RWPE2 (cell line): ENCODE data around the gene OPRL1.
A peak's percentile ranks its signal among the peaks of the same experiment; 100 is the strongest.

Experiments
- ATAC-seq: fragments of 200-7000 bp; cut with Tn5 transposase; 3 replicates; pipeline ENCODE4 v1.9.1; 2021; ENCODE audit warnings: low read depth
- DNase-seq: peaks from one replicate; pipeline ENCODE4 v3.0.0-alpha.2; 2020; ENCODE audit warnings: low spot score
- H3K27ac ChIP-seq: fragments of 450-650 bp; 2 replicates; pipeline ENCODE4 v1.5.1; 2017; ENCODE audit warnings: mild to moderate bottlenecking; ENCODE audit not compliant: poor library complexity, severe bottlenecking
- H3K27me3 ChIP-seq: fragments of 250-450 bp; sonication (Bioruptor Pico); 2 replicates; pipeline ENCODE4 v1.5.1; 2021; ENCODE audit warnings: mild to moderate bottlenecking, moderate library complexity; ENCODE audit not compliant: insufficient read depth, poor library complexity, severe bottlenecking
- H3K36me3 ChIP-seq: fragments of 250-450 bp; sonication (Bioruptor Pico); 2 replicates; pipeline ENCODE4 v1.5.1; 2020; ENCODE audit warnings: low read depth, mild to moderate bottlenecking, moderate library complexity
- H3K4me1 ChIP-seq: fragments of 250-450 bp; sonication (Bioruptor Pico); 2 replicates; pipeline ENCODE4 v1.5.1; 2021; ENCODE audit warnings: mild to moderate bottlenecking, moderate library complexity; ENCODE audit not compliant: insufficient read depth, poor library complexity, severe bottlenecking
- H3K4me3 ChIP-seq: fragments of 250-450 bp; sonication (Bioruptor Pico); 2 replicates; pipeline ENCODE4 v1.5.1; 2021; ENCODE audit warnings: mild to moderate bottlenecking, moderate library complexity; ENCODE audit not compliant: severe bottlenecking
- H3K9me3 ChIP-seq: fragments of 250-450 bp; sonication (Bioruptor Pico); 2 replicates; pipeline ENCODE4 v1.5.1; 2021; ENCODE audit warnings: mild to moderate bottlenecking, moderate library complexity; ENCODE audit not compliant: severe bottlenecking
- TF ChIP-seq, protein P1 (sequence below): fragments of 450-650 bp; IDR thresholded peaks from one replicate; pipeline ENCODE4 v1.5.1; 2017; ENCODE audit warnings: mild to moderate bottlenecking, moderate library complexity; ENCODE audit not compliant: poor library complexity, severe bottlenecking

OPRL1 gene

DNA sequence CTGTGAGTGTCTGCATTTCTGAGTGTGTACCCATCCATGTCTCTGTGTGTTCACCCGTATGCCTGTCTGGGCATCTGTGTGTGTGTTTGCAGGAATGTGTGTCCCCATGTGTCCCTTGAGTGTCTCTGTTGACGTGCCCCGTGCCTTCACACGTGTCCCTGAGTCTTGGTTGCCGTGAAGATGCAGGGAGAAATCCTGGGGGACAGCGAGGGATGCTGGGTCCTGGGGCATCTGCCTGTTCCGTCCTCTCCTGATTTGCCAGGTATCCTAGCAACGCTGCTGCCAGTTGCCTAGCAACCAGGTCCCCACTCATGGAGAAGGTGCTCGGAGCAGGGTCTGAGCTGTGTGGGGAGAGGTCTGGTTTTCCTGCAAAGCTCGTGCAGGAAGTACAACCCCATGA lies 10.3 kb downstream of the OPRL1 start:
- no peaks in the 10 kb centered on the region for H3K36me3 ChIP-seq
- TF ChIP-seq, protein P1, sequence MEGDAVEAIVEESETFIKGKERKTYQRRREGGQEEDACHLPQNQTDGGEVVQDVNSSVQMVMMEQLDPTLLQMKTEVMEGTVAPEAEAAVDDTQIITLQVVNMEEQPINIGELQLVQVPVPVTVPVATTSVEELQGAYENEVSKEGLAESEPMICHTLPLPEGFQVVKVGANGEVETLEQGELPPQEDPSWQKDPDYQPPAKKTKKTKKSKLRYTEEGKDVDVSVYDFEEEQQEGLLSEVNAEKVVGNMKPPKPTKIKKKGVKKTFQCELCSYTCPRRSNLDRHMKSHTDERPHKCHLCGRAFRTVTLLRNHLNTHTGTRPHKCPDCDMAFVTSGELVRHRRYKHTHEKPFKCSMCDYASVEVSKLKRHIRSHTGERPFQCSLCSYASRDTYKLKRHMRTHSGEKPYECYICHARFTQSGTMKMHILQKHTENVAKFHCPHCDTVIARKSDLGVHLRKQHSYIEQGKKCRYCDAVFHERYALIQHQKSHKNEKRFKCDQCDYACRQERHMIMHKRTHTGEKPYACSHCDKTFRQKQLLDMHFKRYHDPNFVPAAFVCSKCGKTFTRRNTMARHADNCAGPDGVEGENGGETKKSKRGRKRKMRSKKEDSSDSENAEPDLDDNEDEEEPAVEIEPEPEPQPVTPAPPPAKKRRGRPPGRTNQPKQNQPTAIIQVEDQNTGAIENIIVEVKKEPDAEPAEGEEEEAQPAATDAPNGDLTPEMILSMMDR = no peak
- DNase-seq (no peak), ATAC-seq (no peak)
- no peaks in the 10 kb centered on the region for H3K9me3 ChIP-seq
- no peak overlapping the region for H3K27ac ChIP-seq
- no peaks in the 10 kb centered on the region for H3K4me1 ChIP-seq
- H3K4me3 ChIP-seq = no peak overlapping the region
- peaks cover 1% of the 10 kb centered on the region for H3K27me3 ChIP-seq

DNA sequence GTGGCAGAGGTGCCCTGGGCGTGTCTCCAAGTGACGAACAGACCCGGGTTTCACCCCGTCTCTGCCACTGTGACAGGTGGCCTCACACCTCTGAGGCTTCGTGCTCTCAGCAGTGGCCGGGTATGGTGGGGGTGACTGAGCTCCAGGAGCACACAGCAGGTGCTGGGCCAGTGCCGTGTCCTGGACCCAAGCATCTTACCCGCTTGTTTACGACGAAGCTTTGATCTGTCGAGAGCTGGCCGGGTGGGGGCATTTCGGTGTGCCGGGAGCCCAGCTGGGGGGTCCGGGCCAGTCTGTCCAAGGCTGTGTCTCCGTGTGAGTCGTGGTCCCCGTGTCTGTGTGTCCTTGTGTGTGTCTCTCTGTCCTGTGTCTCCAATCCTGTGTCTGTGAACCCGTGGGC lies 11.5 kb downstream of the OPRL1 start:
- no peak overlapping the region for H3K27ac ChIP-seq
- no peaks in the 10 kb centered on the region for H3K9me3 ChIP-seq
- no peaks in the 10 kb centered on the region for H3K4me1 ChIP-seq
- no peaks in the 10 kb centered on the region for H3K36me3 ChIP-seq
- TF ChIP-seq, protein P1 = no peak
- H3K27me3 ChIP-seq = no peaks in the 10 kb centered on the region
- no peak for DNase-seq
- no peak for ATAC-seq
- no peak overlapping the region for H3K4me3 ChIP-seq

GRCh38 chr20:64091770-64092169 lies 11.9 kb downstream of the OPRL1 start:
- TF ChIP-seq, protein P1 = no peak
- H3K36me3 ChIP-seq = no peaks in the 10 kb centered on the region
- H3K27me3 ChIP-seq = no peaks in the 10 kb centered on the region
- no peaks in the 10 kb centered on the region for H3K9me3 ChIP-seq
- no peak for DNase-seq
- no peak overlapping the region for H3K4me3 ChIP-seq
- ATAC-seq = peak; percentile 9; the same call in 1 of the 3 replicates
- H3K4me1 ChIP-seq = no peaks in the 10 kb centered on the region
- no peak overlapping the region for H3K27ac ChIP-seq

- peak; percentile 41; the same call in 2 of the 3 replicates for ATAC-seq
- H3K36me3 ChIP-seq = no peaks in the 10 kb centered on the region
- TF ChIP-seq, protein P1 = no peak
- no peaks in the 10 kb centered on the region for H3K9me3 ChIP-seq
- H3K27me3 ChIP-seq = no peaks in the 10 kb centered on the region
- no peaks in the 10 kb centered on the region for H3K4me1 ChIP-seq
- no peak overlapping the region for H3K4me3 ChIP-seq
- DNase-seq = no peak
- H3K27ac ChIP-seq = no peak overlapping the region
These were observed 12.6 kb downstream of the OPRL1 start for GRCh38 chr20:64092258-64093012.

GRCh38 chr20:64093013-64093503 lies 13.2 kb downstream of the OPRL1 start:
- Histone ChIP-seq H3K4me3 (no peak overlapping the region), H3K27ac (no peak overlapping the region), H3K9me3 (no peaks in the 10 kb centered on the region), H3K27me3 (no peaks in the 10 kb centered on the region), H3K36me3 (no peaks in the 10 kb centered on the region), H3K4me1 (no peaks in the 10 kb centered on the region)
- ATAC-seq = no peak; the same call in 2 of the 3 replicates
- TF ChIP-seq, protein P1 = no peak
- DNase-seq = no peak
